Esophagus muscularis mucosa (tissue), 4 donors: ENCODE data around the gene ARPC1A. TPM values are rescaled to one million over a fixed set of nuclear protein-coding genes. Genes with fewer than 3 reads are reported as not detected.
"Not testable (repeated sequence)": the region's sequence is repeated elsewhere in the genome, so short reads cannot be mapped to it uniquely, and the experiment has no call there.

Source experiments
- DNase-seq: peaks from one replicate; pipeline ENCODE4 v3.0.0-alpha.2; 2017; ENCODE audit errors: extremely low spot score
- H3K27ac ChIP-seq, 4 donors: fragments of 200-600 bp; sonication (generic); replicated peaks in 1 of 4; 1 replicate in 3 of 4; 2 replicates in 1 of 4; pipeline ENCODE4 v1.5.1; 2016 to 2019; ENCODE audit warnings: mild to moderate bottlenecking in 1 of 4
- H3K27me3 ChIP-seq, 4 donors: fragments of 200-600 bp; sonication (generic); one replicate each; pipeline versions ENCODE4 v1.5.1 to v1.6.0; 2016 to 2019
- H3K36me3 ChIP-seq, 4 donors: fragments of 200-600 bp; sonication (generic); one replicate each; pipeline ENCODE4 v1.5.1; 2016 to 2019
- H3K4me1 ChIP-seq, 4 donors: fragments of 200-600 bp; sonication (generic); one replicate each; pipeline ENCODE4 v1.5.1; 2016 to 2019
- H3K4me3 ChIP-seq, 4 donors: fragments of 200-600 bp; sonication (generic); 1 replicate in 2 of 4; 2 replicates in 2 of 4; pipeline ENCODE4 v1.5.1; 2016 to 2019; ENCODE audit warnings: mild to moderate bottlenecking in 4 of 4, moderate library complexity in 1 of 4
- H3K9me3 ChIP-seq, 4 donors: fragments of 200-600 bp; sonication (generic); 1 replicate in 3 of 4; 2 replicates in 1 of 4; pipeline ENCODE4 v1.5.1; 2016 to 2019
- EP300 ChIP-seq: sonication (generic); formaldehyde crosslinking; IDR thresholded peaks from one replicate; pipeline ENCODE4 v1.6.1; 2017; ENCODE audit warnings: antibody characterized with exemption
- POLR2A ChIP-seq: fragments of 450-650 bp; IDR thresholded peaks from one replicate; pipeline ENCODE4 v1.6.1; 2017; ENCODE audit warnings: antibody characterized with exemption, moderate library complexity, mild to moderate bottlenecking, low read depth
- POLR2AphosphoS5 ChIP-seq, 2 donors: sonication (generic); formaldehyde crosslinking; IDR thresholded peaks; one replicate each; pipeline ENCODE4 v1.6.1; 2017; ENCODE audit warnings: antibody characterized with exemption in 2 of 2
- WGBS: methylation state at CpG from one replicate; pipeline ENCODE4 v1.1.5; 2018; 5-methylcytosine and 5-hydroxymethylcytosine counted together
- intact Hi-C: fragments of 100-400 bp; cut with DNase I; formaldehyde crosslinking; loops from one replicate; pipeline ENCODE4 v1.15.1; 2023
- total RNA-seq, 4 donors: library from RNA; depleted of rRNA; stranded (reverse); fragments of >200 nt; gene quantifications; one replicate each; pipeline versions ENCODE4 v1.1.0 to v1.2.1, GENCODE V29; 2016
- TF ChIP-seq, protein P1 (sequence below), 3 experiments: fragments of 200-600 bp in 2 of 3; fragments of 450-650 bp in 1 of 3; sonication (generic) in 2 of 3; IDR thresholded peaks; one replicate each; pipeline ENCODE4 v1.5.1; 2017 to 2019; ENCODE audit warnings: antibody characterized with exemption in 3 of 3, mild to moderate bottlenecking in 2 of 3, moderate library complexity in 1 of 3

The ARPC1A gene
- total RNA-seq, 4 donors from 2014 or later = 83.1 to 105 (median 99.8) TPM

GRCh38 chr7:99331002-99331401 is 5.3 kb downstream of the ARPC1A start:
- 89% methylated on average over 2 of the region's 2 CpGs for WGBS
- no peak for DNase-seq
- no peak overlapping the region for H3K4me3 ChIP-seq
- H3K4me1 ChIP-seq = peaks cover 42 to 49% (median 46%) of the 10 kb centered on the region in 4 donors
- no peaks in the 10 kb centered on the region for H3K27me3 ChIP-seq
- no peak overlapping the region for H3K27ac ChIP-seq
- no peaks in the 10 kb centered on the region for H3K9me3 ChIP-seq
- TF ChIP-seq, protein P1, sequence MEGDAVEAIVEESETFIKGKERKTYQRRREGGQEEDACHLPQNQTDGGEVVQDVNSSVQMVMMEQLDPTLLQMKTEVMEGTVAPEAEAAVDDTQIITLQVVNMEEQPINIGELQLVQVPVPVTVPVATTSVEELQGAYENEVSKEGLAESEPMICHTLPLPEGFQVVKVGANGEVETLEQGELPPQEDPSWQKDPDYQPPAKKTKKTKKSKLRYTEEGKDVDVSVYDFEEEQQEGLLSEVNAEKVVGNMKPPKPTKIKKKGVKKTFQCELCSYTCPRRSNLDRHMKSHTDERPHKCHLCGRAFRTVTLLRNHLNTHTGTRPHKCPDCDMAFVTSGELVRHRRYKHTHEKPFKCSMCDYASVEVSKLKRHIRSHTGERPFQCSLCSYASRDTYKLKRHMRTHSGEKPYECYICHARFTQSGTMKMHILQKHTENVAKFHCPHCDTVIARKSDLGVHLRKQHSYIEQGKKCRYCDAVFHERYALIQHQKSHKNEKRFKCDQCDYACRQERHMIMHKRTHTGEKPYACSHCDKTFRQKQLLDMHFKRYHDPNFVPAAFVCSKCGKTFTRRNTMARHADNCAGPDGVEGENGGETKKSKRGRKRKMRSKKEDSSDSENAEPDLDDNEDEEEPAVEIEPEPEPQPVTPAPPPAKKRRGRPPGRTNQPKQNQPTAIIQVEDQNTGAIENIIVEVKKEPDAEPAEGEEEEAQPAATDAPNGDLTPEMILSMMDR (IDR thresholded peaks at IDR 0.05) = no peak
- no peak for TF ChIP-seq EP300
- no peak for TF ChIP-seq POLR2AphosphoS5 (IDR thresholded peaks at IDR 0.05)
- no peak for TF ChIP-seq POLR2A
- intact Hi-C loops = no loop called here
- H3K36me3 ChIP-seq = peaks cover 19 to 40% (median 30%) of the 10 kb centered on the region in 4 donors

- H3K27ac ChIP-seq = no peak overlapping the region
These were observed 13.9 kb downstream of the ARPC1A start for GRCh38 chr7:99339595-99339994.

GRCh38 chr7:99340659-99341058 is 15.0 kb downstream of the ARPC1A start:
- WGBS = 89% methylated on average over 3 of the region's 3 CpGs
- no peak overlapping the region for H3K27ac ChIP-seq
- no peaks in the 10 kb centered on the region for H3K9me3 ChIP-seq
- H3K27me3 ChIP-seq = no peaks in the 10 kb centered on the region
- H3K4me1 ChIP-seq = peaks cover 0 to under 1% (median 0%) of the 10 kb centered on the region in 4 donors
- no peak overlapping the region for H3K4me3 ChIP-seq
- no peak for DNase-seq
- peaks cover 41 to 96% (median 88%) of the 10 kb centered on the region in 4 donors for H3K36me3 ChIP-seq
- intact Hi-C loops = no loop called here
- TF ChIP-seq EP300 = no peak
- no peak for TF ChIP-seq POLR2AphosphoS5 (IDR thresholded peaks at IDR 0.05)
- TF ChIP-seq, protein P1 (IDR thresholded peaks at IDR 0.05) = no peak
- no peak for TF ChIP-seq POLR2A

More at GRCh38 chr7:99339595-99339994, 13.9 kb downstream of the ARPC1A start:
- intact Hi-C loops = no loop called here
- Histone ChIP-seq H3K4me1 (peaks cover 0 to 5% (median 0%) of the 10 kb centered on the region in 4 donors), H3K9me3 (no peaks in the 10 kb centered on the region), H3K27me3 (no peaks in the 10 kb centered on the region), H3K4me3 (no peak overlapping the region), H3K36me3 (peaks cover 48 to 96% (median 89%) of the 10 kb centered on the region in 4 donors)
- no peak for DNase-seq
- WGBS = 97% methylated on average over 3 of the region's 3 CpGs
- TF ChIP-seq POLR2AphosphoS5 (IDR thresholded peaks at IDR 0.05) (no peak), POLR2A (no peak), EP300 (no peak)
- TF ChIP-seq, protein P1 (IDR thresholded peaks at IDR 0.05) = no peak

DNA sequence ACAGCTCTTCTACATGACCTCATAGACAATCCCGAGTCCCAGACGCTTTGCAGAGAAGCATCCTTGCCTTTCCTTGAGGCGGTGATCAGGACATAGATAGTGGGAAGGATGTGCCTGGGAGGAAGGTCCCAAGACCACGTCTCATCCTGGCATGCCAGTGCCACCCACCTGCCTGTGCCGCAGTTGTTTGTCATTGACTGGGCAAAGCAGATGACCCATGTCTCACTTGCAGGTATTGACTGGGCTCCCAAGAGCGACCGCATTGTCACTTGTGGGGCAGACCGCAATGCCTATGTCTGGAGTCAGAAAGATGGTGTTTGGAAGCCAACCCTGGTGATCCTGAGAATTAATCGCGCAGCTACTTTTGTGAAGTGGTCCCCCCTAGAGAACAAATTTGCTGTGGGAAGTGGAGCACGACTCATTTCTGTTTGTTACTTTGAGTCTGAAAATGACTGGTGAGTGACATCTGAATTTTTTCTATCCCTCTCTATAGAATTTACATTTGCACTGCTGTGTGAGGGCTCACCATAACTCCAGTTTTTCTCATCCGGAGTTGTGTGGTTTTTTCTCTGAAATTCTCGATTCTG is 18.5 kb downstream of the ARPC1A start:
- intact Hi-C loops = no loop called here
- 93% methylated on average over 13 of the region's 13 CpGs for WGBS
- no peak for TF ChIP-seq POLR2AphosphoS5 (IDR thresholded peaks at IDR 0.05)
- TF ChIP-seq, protein P1 (IDR thresholded peaks at IDR 0.05) = no peak
- no peak for TF ChIP-seq POLR2A
- TF ChIP-seq EP300 = no peak

DNA sequence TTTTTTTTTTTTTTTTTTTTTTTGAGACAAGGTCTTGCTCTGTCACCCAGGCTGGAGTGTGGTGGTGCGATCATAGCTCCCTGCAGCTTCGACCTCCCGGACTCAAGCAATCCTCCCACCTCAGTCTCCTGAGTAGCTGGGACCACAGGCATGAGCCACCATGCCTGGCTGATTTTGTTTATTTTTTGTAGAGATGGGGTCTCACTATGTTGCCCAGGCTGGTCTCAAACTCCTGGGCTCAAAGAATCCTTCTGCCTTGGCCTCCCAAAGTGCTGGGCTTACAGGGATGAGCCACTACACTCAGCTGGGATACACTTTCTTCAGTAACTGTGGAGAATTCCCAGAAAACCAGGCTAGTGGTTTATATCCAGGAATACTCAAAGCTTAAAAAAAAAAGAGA is 24.9 kb downstream of the ARPC1A start:
- H3K4me3 ChIP-seq, H3K27me3 ChIP-seq, intact Hi-C loops, H3K4me1 ChIP-seq, DNase-seq, H3K9me3 ChIP-seq, H3K27ac ChIP-seq: not testable (repeated sequence)
- H3K36me3 ChIP-seq = peaks cover 61 to 100% (median 96%) of the 10 kb centered on the region in 4 donors
- 94% methylated on average over 3 of the region's 3 CpGs for whole genome bisulfite sequencing

More for the DNA sequence above, 18.5 kb downstream of the ARPC1A start:
- DNase-seq = no peak
- Histone ChIP-seq H3K36me3 (peaks cover 28 to 98% (median 91%) of the 10 kb centered on the region in 4 donors), H3K27me3 (no peaks in the 10 kb centered on the region), H3K9me3 (no peaks in the 10 kb centered on the region), H3K27ac (no peak overlapping the region), H3K4me3 (no peak overlapping the region), H3K4me1 (no peaks in the 10 kb centered on the region)
